Measurements from ENCODE around the gene DLG2.

DNA sequence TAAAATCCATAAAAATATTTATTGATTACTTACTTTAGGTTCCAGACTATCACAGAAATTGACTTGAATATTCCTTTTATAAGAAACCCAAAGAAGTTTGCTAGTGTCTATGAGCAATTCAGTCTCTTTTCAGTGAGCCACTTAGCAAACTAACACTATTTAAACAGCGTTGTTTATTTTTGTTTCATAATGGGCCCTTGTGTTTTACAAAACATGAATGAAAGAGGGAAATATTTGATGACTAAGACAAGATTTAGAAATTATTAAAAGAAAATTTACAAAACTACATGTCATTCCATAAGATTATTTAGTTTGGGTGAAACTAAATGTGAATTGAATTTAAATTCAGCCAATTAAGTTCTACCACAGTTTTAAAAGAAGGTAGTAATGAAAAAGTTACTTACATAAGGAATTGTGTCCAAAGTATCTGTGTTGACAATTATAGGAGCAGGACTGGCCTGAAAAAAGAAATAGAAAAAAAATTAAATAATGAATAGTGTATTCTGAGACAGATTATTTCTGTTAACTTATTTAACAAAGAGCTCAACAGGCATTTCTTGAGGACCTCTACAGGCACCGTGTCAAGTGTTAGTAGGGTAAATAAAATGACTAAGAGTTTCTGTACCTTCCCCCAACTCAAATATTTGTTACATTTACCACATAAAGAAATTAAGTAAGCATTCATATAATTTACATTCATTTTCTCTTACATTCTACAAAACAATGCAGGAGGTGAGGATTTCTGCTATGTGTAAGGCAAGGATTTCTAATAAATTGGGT lies 1376.1 kb downstream of the DLG2 start:
- TF ChIP-seq, protein P1, sequence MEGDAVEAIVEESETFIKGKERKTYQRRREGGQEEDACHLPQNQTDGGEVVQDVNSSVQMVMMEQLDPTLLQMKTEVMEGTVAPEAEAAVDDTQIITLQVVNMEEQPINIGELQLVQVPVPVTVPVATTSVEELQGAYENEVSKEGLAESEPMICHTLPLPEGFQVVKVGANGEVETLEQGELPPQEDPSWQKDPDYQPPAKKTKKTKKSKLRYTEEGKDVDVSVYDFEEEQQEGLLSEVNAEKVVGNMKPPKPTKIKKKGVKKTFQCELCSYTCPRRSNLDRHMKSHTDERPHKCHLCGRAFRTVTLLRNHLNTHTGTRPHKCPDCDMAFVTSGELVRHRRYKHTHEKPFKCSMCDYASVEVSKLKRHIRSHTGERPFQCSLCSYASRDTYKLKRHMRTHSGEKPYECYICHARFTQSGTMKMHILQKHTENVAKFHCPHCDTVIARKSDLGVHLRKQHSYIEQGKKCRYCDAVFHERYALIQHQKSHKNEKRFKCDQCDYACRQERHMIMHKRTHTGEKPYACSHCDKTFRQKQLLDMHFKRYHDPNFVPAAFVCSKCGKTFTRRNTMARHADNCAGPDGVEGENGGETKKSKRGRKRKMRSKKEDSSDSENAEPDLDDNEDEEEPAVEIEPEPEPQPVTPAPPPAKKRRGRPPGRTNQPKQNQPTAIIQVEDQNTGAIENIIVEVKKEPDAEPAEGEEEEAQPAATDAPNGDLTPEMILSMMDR (IDR thresholded peaks at IDR 0.05) = no peak
- TF ChIP-seq EP300 (IDR thresholded peaks at IDR 0.05) = no peak
- no peak for TF ChIP-seq POLR2A (IDR thresholded peaks at IDR 0.05)

Measured in tibial nerve (tissue), 4 donors.